ENCODE results near the gene TBC1D8B. TPM values are rescaled to one million over a fixed set of nuclear protein-coding genes. Genes with fewer than 3 reads are reported as not detected.

Gene TBC1D8B
- total RNA-seq, 1 experiment from 2014 or later, result 9.2 TPM

DNA sequence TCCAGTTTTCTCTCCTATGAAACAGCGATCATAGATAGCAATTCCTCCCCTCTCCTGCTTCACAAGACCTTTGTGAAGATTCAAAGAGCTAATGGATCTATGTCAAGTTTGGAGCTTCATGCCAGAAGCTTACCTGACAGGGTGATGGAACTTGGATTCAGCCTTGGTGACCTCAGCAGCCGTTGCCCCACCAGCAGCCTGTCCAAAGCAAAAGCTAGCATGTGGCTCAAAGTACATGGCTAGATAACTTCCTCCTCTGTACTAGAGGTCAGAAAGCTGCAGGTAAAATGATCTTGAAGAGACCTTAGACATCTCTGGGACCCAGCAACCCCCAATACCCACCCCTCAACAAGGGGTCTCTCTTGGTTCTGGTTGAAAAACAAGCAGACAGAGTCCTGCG, 98.9 kb downstream of the TBC1D8B start:
- no peak for DNase-seq (ENCODE audit: low read depth, low spot score)
- H3K4me1 ChIP-seq (ENCODE audit: control insufficient read depth in 1 of 2, insufficient read depth in 2 of 2, low read length in 2 of 2), result peaks cover 5 to 22% of the 10 kb centered on the region in 2 experiments; a peak in 3 of 4 replicates
- H3K27me3 ChIP-seq (ENCODE audit: insufficient read depth, low read length), result no peaks in the 10 kb centered on the region
- H3K27ac ChIP-seq (ENCODE audit: low read depth, low read length), result no peak overlapping the region
- no peak overlapping the region for H3K4me2 ChIP-seq (ENCODE audit: low read length)
- H3K4me3 ChIP-seq (replicated peaks in 1 of 2; ENCODE audit: low read depth in 1 of 2, low read length in 2 of 2), result no peak overlapping the region
- BruUV-seq (replicated peaks), result no TSS peak
- no peaks in the 10 kb centered on the region for H3K9me2 ChIP-seq (ENCODE audit: insufficient read depth)
- ChIA-PET CTCF (interaction anchor here (1.1 kb wide), 1 partner anchor 58 kb away, joined by 3 read pairs; no protein-coding TSS in a partner anchor), POLR2A (no interaction called here), RAD21 (ENCODE audit: low non-redundant PET in 1 of 2, low total read pairs in 2 of 2, uncharacterized antibody in 2 of 2, unreplicated experiment in 2 of 2) (no interaction called here)
- no peak overlapping the region for H2AFZ ChIP-seq (ENCODE audit: low read depth, low read length, poor library complexity, severe bottlenecking)
- intact Hi-C loops (cut with micrococcal nuclease), result no loop called here
- H3K9ac ChIP-seq (ENCODE audit: low read length), result no peak overlapping the region
- no peak for TF ChIP-seq POLR2A (IDR thresholded peaks at IDR 0.05; ENCODE audit: borderline replicate concordance, extremely low read depth, insufficient read depth, insufficient read length)
- no peak for TF ChIP-seq JUND (IDR thresholded peaks at IDR 0.05)
- TF ChIP-seq YY1 (IDR thresholded peaks at IDR 0.05; ENCODE audit: extremely low read depth, insufficient replicate concordance, low read depth, low read length), result no peak
- no peak for TF ChIP-seq SRF (IDR thresholded peaks at IDR 0.05; ENCODE audit: low read depth)
- TF ChIP-seq, protein P1, sequence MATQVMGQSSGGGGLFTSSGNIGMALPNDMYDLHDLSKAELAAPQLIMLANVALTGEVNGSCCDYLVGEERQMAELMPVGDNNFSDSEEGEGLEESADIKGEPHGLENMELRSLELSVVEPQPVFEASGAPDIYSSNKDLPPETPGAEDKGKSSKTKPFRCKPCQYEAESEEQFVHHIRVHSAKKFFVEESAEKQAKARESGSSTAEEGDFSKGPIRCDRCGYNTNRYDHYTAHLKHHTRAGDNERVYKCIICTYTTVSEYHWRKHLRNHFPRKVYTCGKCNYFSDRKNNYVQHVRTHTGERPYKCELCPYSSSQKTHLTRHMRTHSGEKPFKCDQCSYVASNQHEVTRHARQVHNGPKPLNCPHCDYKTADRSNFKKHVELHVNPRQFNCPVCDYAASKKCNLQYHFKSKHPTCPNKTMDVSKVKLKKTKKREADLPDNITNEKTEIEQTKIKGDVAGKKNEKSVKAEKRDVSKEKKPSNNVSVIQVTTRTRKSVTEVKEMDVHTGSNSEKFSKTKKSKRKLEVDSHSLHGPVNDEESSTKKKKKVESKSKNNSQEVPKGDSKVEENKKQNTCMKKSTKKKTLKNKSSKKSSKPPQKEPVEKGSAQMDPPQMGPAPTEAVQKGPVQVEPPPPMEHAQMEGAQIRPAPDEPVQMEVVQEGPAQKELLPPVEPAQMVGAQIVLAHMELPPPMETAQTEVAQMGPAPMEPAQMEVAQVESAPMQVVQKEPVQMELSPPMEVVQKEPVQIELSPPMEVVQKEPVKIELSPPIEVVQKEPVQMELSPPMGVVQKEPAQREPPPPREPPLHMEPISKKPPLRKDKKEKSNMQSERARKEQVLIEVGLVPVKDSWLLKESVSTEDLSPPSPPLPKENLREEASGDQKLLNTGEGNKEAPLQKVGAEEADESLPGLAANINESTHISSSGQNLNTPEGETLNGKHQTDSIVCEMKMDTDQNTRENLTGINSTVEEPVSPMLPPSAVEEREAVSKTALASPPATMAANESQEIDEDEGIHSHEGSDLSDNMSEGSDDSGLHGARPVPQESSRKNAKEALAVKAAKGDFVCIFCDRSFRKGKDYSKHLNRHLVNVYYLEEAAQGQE (IDR thresholded peaks at IDR 0.05; ENCODE audit: low read depth), result no peak
- TF ChIP-seq SIN3A (IDR thresholded peaks at IDR 0.05; ENCODE audit: low read depth), result no peak
- TF ChIP-seq ZBTB33 (IDR thresholded peaks at IDR 0.05; ENCODE audit: extremely low read depth, insufficient replicate concordance, low read length), result no peak
- TF ChIP-seq TCF7L2 (IDR thresholded peaks at IDR 0.05; ENCODE audit: borderline replicate concordance, extremely low read depth, insufficient read depth, insufficient read length), result no peak
- no peak for TF ChIP-seq ZFX (IDR thresholded peaks at IDR 0.05)
- no peak for TF ChIP-seq ATF3 (IDR thresholded peaks at IDR 0.05)
- no peak for TF ChIP-seq EGR1 (IDR thresholded peaks at IDR 0.05; ENCODE audit: low read depth)
- no peak for TF ChIP-seq ELF1 (IDR thresholded peaks at IDR 0.05; ENCODE audit: borderline replicate concordance, low read depth)
- TF ChIP-seq SP1 (IDR thresholded peaks at IDR 0.05; ENCODE audit: low read depth), result no peak
- no peak for TF ChIP-seq CBX3 (IDR thresholded peaks at IDR 0.05; ENCODE audit: low read depth)
- TF ChIP-seq MAX (IDR thresholded peaks at IDR 0.05), result no peak
- no peaks in the 10 kb centered on the region for H3K36me3 ChIP-seq (ENCODE audit: control insufficient read depth in 1 of 2, insufficient read depth in 2 of 2, low read length in 2 of 2)
- no peaks in the 10 kb centered on the region for H3K9me3 ChIP-seq (ENCODE audit: control insufficient read depth in 1 of 2, insufficient read depth in 1 of 2, low read depth in 1 of 2, low read length in 2 of 2)
- H3K79me2 ChIP-seq (ENCODE audit: insufficient read depth, low read length), result no peaks in the 10 kb centered on the region
- ATAC-seq, result no peak
- H4K20me1 ChIP-seq (ENCODE audit: insufficient read depth), result no peaks in the 10 kb centered on the region

Data from HCT116 (cell line).